HG03378 (cell line): ENCODE measurements around the gene ADAM12.

Experiments
- ATAC-seq: cut with Tn5 transposase; IDR thresholded peaks from one replicate; pipeline ENCODE4 v1.9.1; 2021; ENCODE audit warnings: mild to moderate bottlenecking, moderate library complexity; ENCODE audit not compliant: unreplicated experiment

ADAM12 gene

GRCh38 chr10:126126023-126126422 is 262.3 kb downstream of the ADAM12 start:
- no peak for ATAC-seq

- no peak for ATAC-seq
Observed at GRCh38 chr10:126124668-126125349, 263.5 kb downstream of the ADAM12 start.

GRCh38 chr10:126124046-126124445 is 264.2 kb downstream of the ADAM12 start:
- no peak for ATAC-seq

GRCh38 chr10:126123466-126123865 is 264.8 kb downstream of the ADAM12 start:
- ATAC-seq, result no peak

GRCh38 chr10:126122881-126123280 is 265.4 kb downstream of the ADAM12 start:
- no peak for ATAC-seq

GRCh38 chr10:126119599-126119998 is 268.7 kb downstream of the ADAM12 start:
- no peak for ATAC-seq

- no peak for ATAC-seq
Observed at GRCh38 chr10:126118476-126118875, 269.8 kb downstream of the ADAM12 start.

- no peak for ATAC-seq
Observed at GRCh38 chr10:126117196-126117595, 271.1 kb downstream of the ADAM12 start.

- ATAC-seq, result no peak
Observed at GRCh38 chr10:126115886-126116285, 272.4 kb downstream of the ADAM12 start.

- no peak for ATAC-seq
Observed at GRCh38 chr10:126114884-126115555, 273.3 kb downstream of the ADAM12 start.

- ATAC-seq, result no peak
Observed at GRCh38 chr10:126111516-126111915, 276.8 kb downstream of the ADAM12 start.

GRCh38 chr10:126110489-126111180 is 277.6 kb downstream of the ADAM12 start:
- no peak for ATAC-seq

GRCh38 chr10:126109893-126110292 is 278.4 kb downstream of the ADAM12 start:
- no peak for ATAC-seq

GRCh38 chr10:126108693-126109092 is 279.6 kb downstream of the ADAM12 start:
- no peak for ATAC-seq

GRCh38 chr10:126104767-126105166 is 283.5 kb downstream of the ADAM12 start:
- no peak for ATAC-seq

- no peak for ATAC-seq
Observed at GRCh38 chr10:126102636-126103035, 285.6 kb downstream of the ADAM12 start.

- ATAC-seq, result peak; percentile 97
Observed at GRCh38 chr10:126101736-126102135, 286.5 kb downstream of the ADAM12 start.

GRCh38 chr10:126101325-126101724 is 287.0 kb downstream of the ADAM12 start:
- ATAC-seq, result no peak

- ATAC-seq, result no peak
Observed at GRCh38 chr10:126099366-126099765, 288.9 kb downstream of the ADAM12 start.

- no peak for ATAC-seq
Observed at GRCh38 chr10:126098226-126098581, 290.1 kb downstream of the ADAM12 start.

GRCh38 chr10:126097558-126098225 is 290.6 kb downstream of the ADAM12 start:
- no peak for ATAC-seq

GRCh38 chr10:126094537-126094936 is 293.7 kb downstream of the ADAM12 start:
- ATAC-seq, result no peak
